ENCODE results near the gene MOG. TPM values are rescaled to one million over a fixed set of nuclear protein-coding genes. Genes with fewer than 3 reads are reported as not detected.

The MOG gene
- total RNA-seq: not detected

DNA sequence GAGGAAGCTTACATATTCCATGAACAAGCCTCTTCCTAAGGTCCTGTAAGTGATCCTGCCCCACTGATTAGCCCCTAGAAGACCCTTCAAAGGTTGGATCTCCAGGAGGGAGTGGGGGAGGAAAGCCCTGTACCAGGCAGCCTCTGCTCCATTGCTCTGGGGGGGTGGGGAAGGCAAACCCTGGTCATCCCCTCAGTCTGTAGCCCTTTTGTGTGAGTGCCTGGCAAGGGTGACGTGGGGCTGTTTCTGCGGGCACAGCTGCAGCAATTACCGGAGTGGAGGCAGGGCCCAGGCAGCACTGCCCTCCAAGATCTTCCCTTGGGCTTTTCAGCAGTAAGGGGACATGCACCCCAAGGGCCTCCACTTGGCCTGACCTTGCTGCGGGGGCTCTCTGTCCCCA, at the start of gene MOG:
MOG (plus strand) TSS at position 295 of the 400 bp plus-strand sequence. CDS start 118 bp downstream, outside the sequence.
- peaks cover 9% of the 10 kb centered on the region for H3K27me3 ChIP-seq
- TF ChIP-seq POLR2A (IDR thresholded peaks at IDR 0.05) (no peak), POLR2AphosphoS5 (IDR thresholded peaks at IDR 0.05) (no peak)
- 80% methylated on average over 3 of the region's 4 CpGs for WGBS

DNA sequence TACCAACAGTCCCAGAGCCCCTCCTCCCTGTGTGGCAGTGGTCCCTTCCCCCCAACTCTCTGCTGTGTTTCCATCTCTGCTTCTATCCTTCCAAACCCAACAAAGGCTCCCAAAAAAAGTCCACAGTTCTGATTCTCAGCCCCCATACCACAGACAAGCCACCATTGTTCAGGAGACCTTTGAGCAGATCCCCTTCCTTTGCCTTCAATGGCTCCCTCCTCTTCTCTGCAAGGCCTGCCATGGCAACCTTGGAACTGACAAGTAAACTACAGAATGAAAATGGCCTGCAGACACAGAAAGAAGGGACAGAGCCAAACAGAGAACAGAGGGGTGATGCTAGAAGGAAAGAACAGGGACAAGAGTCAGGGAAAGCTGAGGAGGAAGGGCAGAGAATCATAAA, 48.8 kb upstream of the MOG start:
- Histone ChIP-seq H3K9me3 (no peaks in the 10 kb centered on the region), H3K4me3 (no peak overlapping the region), H3K4me1 (no peaks in the 10 kb centered on the region), H3K27ac (no peak overlapping the region), H3K36me3 (peaks cover 91% of the 10 kb centered on the region), H3K27me3 (no peaks in the 10 kb centered on the region)
- DNase-seq (ENCODE audit: low spot score in 2 of 2): no peak
- TF ChIP-seq, protein P1, sequence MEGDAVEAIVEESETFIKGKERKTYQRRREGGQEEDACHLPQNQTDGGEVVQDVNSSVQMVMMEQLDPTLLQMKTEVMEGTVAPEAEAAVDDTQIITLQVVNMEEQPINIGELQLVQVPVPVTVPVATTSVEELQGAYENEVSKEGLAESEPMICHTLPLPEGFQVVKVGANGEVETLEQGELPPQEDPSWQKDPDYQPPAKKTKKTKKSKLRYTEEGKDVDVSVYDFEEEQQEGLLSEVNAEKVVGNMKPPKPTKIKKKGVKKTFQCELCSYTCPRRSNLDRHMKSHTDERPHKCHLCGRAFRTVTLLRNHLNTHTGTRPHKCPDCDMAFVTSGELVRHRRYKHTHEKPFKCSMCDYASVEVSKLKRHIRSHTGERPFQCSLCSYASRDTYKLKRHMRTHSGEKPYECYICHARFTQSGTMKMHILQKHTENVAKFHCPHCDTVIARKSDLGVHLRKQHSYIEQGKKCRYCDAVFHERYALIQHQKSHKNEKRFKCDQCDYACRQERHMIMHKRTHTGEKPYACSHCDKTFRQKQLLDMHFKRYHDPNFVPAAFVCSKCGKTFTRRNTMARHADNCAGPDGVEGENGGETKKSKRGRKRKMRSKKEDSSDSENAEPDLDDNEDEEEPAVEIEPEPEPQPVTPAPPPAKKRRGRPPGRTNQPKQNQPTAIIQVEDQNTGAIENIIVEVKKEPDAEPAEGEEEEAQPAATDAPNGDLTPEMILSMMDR (IDR thresholded peaks at IDR 0.05): no peak
- TF ChIP-seq POLR2A (IDR thresholded peaks at IDR 0.05): no peak
- no peak for TF ChIP-seq POLR2AphosphoS5 (IDR thresholded peaks at IDR 0.05)
- no peak for TF ChIP-seq EP300 (IDR thresholded peaks at IDR 0.05)

More for the DNA sequence above, at the start of gene MOG:
- H3K27ac ChIP-seq: no peak within 1 kb of the TSS
- H3K4me1 ChIP-seq: no peaks in the 10 kb centered on the region
- H3K9me3 ChIP-seq: no peaks in the 10 kb centered on the region
- no peak within 1 kb of the TSS for H3K4me3 ChIP-seq
- no peaks in the 10 kb centered on the region for H3K36me3 ChIP-seq
- DNase-seq (ENCODE audit: low spot score in 2 of 2): no peak

DNA sequence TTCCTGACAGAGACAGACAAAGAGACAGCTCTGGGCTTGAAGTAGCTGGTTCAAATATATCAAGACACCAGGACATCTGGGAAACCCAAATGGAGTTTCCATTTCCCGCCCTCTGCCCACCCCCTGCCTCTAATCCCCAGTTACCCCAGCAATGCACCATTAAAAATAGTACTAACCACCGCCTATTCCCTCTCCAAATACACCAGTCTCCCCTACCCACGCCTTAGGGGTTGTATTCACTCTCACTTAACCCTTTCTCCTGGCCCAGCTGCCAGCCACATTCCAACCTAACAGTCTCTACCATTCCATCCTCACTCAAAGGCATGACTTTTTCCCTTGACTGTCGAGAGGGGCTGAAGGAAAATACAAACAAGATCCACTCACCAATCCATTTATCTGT, 46.4 kb upstream of the MOG start:
- WGBS: 90% methylated on average over 4 of the region's 4 CpGs
- DNase-seq (ENCODE audit: low spot score in 2 of 2): no peak
- no peaks in the 10 kb centered on the region for H3K27me3 ChIP-seq
- H3K4me1 ChIP-seq: no peaks in the 10 kb centered on the region
- H3K4me3 ChIP-seq: no peak overlapping the region
- no peak overlapping the region for H3K27ac ChIP-seq
- TF ChIP-seq POLR2AphosphoS5 (IDR thresholded peaks at IDR 0.05): no peak
- TF ChIP-seq POLR2A (IDR thresholded peaks at IDR 0.05): no peak
- no peak for TF ChIP-seq EP300 (IDR thresholded peaks at IDR 0.05)
- TF ChIP-seq, protein P1 (IDR thresholded peaks at IDR 0.05): no peak
- peaks cover 79% of the 10 kb centered on the region for H3K36me3 ChIP-seq
- no peaks in the 10 kb centered on the region for H3K9me3 ChIP-seq

DNA sequence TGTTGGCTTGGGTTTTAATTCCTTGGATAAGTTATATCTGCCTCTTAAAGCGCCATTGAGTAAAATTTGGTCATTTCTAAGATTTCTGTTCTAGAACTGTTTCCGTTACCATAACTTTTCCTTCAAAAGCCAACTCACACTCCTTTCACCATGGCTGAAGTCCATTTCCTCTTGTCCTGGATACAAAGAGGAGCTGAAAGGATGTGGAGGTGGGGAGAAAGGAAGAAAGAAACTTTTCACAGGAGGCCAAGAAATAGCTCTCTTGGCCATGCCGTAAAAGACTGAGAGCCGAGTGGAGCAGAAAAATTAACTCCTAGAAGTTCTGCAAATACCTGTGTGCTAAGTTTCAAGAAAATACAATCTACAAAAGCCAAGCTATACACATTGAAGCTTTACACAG, 45.5 kb upstream of the MOG start:
- H3K27me3 ChIP-seq: no peaks in the 10 kb centered on the region
- H3K4me3 ChIP-seq: no peak overlapping the region
- no peaks in the 10 kb centered on the region for H3K4me1 ChIP-seq
- peaks cover 75% of the 10 kb centered on the region for H3K36me3 ChIP-seq
- WGBS: 83% methylated on average over 4 of the region's 4 CpGs
- DNase-seq (ENCODE audit: low spot score in 2 of 2): no peak
- no peak overlapping the region for H3K27ac ChIP-seq
- TF ChIP-seq POLR2A (IDR thresholded peaks at IDR 0.05) (no peak), POLR2AphosphoS5 (IDR thresholded peaks at IDR 0.05) (no peak), EP300 (IDR thresholded peaks at IDR 0.05) (no peak)
- TF ChIP-seq, protein P1 (IDR thresholded peaks at IDR 0.05): no peak
- H3K9me3 ChIP-seq: no peaks in the 10 kb centered on the region

DNA sequence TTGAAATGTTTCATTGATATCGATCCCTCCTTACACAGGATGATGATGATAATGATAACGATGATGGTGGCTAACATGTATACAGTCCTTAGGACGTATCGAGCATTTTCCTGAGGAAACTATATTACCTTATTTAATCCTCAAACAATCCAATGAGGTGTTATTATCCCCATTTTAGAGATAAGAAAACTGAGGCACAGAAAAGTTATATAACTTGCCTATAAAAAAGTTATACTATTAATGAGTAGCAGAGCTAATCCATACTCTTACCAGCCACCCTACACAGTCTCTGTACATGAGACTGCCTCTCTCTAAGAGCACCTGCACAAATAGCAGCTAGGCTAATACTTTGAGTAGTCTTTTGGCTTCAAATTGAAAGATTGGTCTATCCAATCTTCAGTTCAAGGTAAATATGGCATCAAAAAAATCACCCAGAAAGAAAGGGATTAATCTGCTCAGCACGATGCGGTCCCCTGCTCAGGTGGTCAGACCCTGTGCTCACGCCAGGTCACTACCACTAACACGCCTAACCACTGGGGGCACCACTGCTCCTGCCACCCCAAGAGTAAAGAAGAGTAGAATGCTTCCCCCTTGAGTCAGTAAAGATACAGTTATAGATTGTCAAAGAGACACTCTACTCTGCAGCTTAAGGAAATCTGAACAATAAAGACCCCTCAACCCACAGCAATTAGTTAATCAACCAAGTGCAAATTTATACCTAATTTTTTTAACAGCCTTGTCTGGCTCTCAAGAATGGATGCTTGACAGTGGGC, 38.9 kb upstream of the MOG start:
- H3K27ac ChIP-seq: no peak overlapping the region
- DNase-seq (ENCODE audit: low spot score in 2 of 2): no peak
- H3K36me3 ChIP-seq: peaks cover 60% of the 10 kb centered on the region
- no peak overlapping the region for H3K4me3 ChIP-seq
- no peaks in the 10 kb centered on the region for H3K4me1 ChIP-seq
- 95% methylated on average over 8 of the region's 8 CpGs for whole genome bisulfite sequencing
- no peaks in the 10 kb centered on the region for H3K9me3 ChIP-seq
- TF ChIP-seq, protein P1 (IDR thresholded peaks at IDR 0.05): no peak
- no peak for TF ChIP-seq POLR2AphosphoS5 (IDR thresholded peaks at IDR 0.05)
- H3K27me3 ChIP-seq: no peaks in the 10 kb centered on the region
